Raji (cell line): ENCODE measurements around the gene PLCG1.

ENCODE experiments used
- POLR2A ChIP-seq: IDR thresholded peaks from 2 replicates; pipeline ENCODE4 v1.6.1; 2011; ENCODE audit warnings: low read depth, low read length, control low read depth; ENCODE audit not compliant: insufficient read depth

The PLCG1 gene

DNA sequence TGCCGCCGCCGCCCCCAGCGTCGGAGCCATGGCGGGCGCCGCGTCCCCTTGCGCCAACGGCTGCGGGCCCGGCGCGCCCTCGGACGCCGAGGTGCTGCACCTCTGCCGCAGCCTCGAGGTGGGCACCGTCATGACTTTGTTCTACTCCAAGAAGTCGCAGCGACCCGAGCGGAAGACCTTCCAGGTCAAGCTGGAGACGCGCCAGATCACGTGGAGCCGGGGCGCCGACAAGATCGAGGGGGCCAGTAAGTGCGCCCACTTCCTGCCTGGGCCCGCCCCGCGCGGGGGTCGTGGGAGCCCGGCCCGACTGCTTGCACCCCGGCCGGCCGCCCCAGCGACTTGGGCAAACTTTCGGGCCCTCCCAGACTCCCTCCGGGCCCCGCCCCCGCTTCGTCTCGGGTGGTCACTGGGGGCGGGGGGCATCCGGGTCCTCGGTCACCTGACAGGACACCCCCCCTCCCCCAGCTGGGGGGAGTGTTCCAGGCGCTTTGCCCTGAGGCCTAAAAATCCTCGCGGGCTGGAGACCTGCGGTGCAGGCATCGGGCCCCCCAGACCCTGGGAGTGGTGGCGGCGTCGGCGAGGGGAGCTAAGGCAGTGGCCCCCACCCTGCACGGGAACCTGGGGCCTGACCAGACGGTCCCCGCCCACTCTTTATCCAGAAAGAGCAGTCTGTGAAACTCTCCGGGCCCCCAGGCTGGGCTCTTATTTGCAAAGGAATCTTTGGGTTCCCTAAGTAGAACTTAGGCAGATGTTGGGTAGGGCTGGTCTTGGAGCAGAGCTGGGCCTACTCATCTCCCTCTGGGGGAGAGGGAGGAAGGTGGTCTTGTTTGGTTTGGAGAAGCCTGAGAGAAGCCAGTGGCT lies 501 bp downstream of the PLCG1 start:
- TF ChIP-seq POLR2A, result peak; percentile 37; the same call in 1 of the 2 replicates

DNA sequence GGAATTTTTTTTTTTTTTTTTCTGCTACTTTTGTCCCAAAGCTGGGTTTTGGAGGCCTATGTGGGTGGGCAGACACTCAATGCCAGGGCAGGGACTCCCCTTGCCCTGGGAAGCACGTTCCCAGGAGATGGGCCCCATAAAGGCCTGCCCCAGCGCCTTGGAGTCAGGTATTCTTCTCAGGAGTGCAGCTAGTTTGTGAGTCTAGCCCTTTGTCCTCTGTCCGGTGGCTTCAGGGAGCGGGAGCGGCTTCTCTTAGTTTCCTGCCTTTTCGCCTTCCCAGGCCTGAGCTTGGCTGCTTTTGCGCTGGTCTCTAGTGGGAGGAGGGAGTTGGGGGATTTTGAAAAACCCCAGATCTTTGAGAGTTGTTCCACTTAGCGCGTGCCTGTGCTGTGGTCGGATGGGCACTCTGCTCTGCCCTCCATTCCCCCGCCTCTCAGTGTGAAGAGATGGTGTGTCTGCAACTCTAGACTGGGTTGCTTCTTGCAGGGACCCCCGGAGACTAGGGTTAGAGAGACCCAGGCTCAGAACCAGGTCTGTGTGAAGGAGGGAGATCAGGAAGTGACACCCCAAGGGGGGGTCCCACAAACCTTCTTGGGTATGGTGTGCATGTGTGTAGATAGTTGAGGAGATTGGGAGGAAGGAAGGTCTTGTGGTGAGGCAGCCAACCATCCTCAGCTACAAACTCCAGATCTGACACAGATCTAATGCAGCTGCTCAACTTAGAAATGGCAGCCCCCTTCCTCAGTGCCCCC lies 1.3 kb downstream of the PLCG1 start:
- no peak for TF ChIP-seq POLR2A

DNA sequence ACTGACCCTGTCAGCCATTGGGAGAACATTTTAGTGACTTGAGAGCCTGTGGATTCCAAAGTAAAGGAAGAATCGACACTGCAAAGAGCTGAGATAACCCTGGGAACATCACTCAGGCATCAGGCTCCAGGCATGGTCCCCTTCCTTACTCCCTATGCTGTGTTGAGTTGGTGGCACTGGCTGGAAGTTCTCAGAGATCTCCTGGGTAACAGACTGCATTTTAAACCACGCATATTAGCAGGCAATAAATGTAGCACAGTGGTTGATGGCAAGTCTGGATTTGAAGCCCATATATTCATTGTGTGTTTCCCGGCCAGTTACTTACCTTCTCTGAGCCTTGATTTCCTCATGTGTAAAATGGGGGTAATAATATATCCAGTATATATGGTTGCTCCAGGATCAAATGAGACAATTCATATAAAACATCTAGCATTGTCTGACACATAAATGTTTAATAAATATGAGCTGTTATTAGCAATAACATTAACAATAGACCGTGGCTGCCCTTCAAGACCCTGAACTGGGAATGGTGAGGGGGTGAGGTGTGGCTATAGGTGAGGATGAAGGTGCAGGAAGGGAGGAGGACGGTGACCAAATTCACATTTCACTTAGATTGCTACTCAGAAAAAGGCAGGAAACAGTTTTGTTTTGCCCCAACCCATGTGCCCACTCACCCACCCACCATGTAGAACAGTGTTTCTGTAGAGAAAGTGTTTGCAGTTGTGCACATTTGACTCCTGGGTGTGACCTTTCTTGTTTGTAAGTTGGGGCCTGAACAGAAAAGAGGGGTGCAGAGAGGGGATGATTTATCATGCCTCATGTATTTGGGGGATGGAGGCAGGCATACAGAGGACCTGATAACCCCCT lies 2.1 kb downstream of the PLCG1 start:
- TF ChIP-seq POLR2A, result no peak

DNA sequence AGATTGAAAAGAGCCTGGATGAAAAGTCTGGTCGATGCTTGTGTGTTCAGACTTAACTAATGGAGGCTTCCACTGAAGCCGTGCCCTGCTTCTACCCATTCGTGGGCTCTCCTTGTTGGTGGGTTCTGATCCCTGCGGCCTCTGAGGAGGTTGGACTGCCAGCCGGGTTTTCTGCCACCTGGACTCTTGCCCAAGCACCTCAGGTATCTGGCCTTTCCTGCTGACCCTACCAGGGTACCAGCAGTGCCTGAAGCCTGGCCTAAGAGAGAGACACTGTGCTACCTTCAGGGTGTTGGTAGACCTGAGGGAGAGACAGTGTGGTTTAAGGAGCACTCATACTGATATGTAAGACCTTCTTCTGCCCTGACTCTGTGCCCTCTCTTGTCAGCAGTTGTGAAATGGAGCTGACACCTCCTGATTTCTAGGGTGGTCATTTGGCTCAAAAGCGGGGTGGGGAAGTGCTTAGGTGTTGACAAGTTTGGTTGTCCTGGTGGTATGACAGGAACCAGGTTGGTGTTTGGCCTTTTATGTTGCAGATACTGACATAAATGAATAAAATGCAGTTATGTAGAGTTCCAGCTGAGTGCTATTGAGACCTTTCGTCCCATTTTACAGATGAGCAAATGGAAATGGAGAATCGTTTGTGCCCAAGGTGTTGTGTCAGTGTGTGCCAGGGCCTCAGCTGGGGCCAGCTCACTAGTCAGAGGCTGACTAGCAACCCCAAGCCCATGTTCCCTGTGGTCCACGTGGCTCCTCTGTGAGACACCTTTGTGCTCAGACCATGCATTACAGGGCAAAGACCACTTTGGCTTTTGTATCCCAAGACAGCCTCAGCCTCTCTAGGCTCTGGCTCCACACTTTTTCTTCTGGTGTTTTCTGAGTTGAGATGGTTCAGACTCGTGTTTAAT lies 3.1 kb downstream of the PLCG1 start:
- no peak for TF ChIP-seq POLR2A

DNA sequence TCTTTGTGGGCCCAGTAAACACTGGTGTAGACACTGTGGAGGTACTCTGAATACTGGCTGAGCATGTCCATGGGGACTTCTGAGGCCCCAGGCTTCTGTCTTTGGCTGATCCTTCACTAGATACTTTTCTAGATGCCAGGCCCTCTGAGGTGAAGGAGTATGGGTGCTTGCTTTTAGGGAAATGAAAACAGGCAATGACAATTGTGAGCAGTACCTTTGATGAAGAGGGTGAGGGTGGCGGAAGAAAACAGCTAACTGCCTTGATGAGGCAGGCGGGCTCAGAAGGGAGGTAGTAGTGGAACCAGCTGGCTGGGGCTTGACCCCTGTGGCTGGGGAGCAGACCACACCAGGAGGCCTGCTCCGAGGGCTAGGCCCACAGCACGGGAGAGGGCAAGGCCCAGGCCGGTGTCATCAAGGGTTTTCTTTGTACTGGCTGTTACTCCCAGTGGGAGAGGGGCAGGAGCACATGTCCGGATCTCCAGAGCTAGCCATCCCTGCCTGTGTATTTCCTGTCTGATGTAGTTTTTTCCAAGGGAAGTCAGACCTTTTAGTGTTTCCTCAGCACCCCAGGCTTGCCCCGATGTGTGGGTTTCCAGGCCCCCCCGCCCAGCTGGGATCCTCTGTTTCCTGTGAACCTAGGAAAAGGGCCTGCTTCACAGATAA lies 3.9 kb downstream of the PLCG1 start:
- TF ChIP-seq POLR2A, result no peak

DNA sequence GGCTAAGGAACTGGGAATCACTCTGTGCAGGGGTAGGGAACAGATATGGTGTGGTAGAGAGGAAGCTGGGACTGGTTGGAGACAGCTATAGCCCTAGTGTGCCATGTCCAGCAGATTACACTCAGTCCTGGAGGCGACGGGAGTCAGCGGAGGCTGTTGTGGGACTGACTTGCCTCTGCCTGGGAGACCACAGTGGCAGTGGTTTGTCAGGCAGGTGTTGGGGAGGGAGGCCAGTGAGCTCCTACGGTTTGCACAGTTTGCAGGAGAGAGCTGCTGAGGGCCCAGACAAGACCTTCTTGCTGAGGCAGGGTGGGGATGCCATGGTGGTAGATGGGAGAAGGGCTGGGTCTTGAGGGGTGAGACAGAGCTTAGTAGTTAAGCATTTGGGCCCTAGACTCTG lies 4.9 kb downstream of the PLCG1 start:
- no peak for TF ChIP-seq POLR2A

DNA sequence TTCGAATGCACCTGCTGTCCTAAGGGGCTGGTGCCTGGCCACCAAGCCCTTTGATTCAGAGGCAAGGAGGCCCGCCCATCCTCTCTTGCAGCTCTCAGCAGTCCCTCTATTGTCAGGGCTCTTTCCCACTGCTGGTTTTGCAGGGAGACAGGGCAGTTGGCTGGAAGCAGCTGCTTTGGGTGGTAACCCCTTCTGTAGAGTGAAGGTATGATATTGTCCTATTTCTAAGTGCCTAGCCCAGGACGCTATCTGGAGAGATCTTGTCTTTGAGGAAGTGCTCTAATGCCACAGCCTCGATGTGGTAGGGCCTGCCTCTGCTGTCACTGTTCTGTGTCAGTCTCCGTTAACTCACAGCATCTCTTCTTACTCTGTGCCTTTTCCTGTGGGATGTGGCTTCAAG lies 5.6 kb downstream of the PLCG1 start:
- no peak for TF ChIP-seq POLR2A

DNA sequence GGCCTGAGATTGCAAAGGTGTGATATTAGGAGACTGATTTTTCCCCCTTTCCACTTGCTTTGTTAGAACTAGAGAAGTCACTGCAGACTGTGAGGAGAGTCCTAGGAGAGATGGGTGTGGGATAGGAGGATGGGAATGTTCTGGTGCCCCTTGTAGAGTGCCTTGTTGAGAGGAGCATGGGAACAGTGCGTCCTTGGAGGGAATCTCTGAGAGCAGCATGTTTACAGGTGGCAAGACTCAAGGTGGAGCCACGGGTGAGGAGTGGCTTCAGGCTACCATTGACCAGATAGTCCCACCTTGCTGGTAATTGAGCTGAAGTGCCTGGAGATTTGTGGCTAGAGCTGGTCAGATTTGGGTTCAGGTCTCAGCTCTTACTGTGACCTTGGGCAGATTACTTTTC lies 6.0 kb downstream of the PLCG1 start:
- TF ChIP-seq POLR2A, result no peak

DNA sequence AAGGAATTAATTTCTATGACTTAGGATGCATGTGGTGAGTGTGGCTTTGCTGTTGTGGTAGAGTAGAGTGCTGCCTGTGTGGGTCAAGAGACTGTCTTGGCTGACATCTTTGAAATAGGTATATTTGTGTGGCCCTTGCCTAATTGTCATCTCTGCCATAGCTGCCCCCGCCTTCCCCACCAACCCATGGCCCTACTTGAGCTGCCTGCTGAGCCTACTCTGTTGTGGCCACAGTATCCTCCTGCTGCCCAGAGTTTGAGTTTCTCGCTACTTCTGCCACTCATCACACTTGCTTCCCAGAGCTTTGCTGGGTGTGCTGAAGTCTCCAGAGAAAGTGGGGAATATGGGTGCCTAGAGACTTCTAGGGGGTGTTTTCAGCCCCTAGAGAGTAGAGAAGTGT lies 8.0 kb downstream of the PLCG1 start:
- TF ChIP-seq POLR2A, result no peak

DNA sequence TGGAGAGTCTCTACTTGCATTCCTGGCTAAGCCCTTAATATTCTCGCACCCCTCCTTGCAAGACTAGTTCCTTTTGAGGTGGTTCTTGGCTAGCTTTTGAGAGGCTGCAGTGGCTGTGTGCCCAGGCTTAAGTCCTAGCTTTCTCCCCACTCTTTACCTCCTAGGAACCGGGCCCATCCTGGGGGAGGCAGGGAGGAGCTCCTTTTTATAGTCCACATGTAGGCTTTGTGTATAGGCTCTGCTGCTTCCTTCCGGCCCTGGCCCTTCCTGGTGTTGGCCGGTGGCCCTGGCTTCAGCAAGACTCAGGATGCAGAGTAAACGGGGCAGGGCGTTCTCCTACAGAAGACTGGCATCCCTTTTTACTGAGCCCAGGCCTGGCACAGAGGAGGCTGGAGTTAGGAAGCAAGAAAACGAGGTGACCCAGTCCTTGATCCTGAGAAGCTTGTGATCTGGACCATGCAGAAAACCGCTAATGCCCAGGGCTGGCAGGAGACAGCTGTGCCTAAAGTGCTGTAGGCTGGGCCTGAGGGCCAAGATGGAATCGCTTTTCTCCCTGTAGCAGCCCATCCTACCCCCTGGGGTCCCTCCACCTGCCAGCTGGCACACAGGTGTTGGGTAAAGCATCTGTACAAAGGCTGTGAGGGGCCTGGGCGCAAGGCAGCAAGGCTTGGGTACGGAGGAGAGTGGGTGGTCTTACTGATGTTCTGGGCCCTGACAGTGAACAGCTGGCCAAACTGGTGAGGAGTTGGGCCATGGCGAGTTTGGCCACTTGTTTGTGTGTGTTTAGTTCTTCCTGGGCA lies 8.7 kb downstream of the PLCG1 start:
- TF ChIP-seq POLR2A, result no peak

DNA sequence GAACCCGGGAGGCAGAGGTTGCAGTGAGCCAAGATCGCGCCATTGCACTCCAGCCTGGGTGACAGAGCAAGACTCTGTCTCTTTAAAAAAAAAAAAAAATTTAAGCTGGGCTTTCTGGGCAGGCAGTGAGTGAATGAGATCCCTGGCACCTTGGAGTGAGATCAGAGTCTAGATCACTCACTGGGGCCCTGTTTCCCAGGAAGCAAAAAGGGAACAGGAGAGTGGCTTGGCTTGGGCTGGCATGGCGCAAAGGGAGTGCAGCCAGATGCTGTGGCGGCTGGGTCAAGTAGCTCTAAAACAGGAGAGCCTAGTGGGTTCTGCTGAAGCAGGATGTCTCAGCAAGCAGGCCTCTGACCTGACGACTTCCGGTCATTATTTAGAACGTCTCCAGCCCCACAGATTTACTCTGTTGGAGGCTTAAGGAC lies 10.4 kb downstream of the PLCG1 start:
- no peak for TF ChIP-seq POLR2A

DNA sequence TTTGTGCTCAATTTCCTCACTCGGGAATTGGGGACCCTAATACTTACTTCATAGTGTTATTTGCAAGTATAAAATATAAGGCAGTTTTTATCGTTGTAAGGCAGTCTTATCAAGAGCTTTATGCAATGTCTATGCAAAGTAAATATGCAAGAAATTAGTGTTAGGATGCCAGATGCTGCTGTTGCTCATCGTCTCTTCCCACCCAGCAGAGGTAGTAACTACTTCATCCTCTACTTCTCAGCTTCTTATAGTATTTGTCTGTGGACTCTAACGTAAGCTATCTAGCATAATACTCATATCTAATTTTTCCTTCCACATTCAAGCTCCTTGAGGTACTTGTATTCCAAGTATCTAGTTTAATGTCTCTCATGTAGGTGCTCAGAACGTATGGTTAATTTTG lies 11.6 kb downstream of the PLCG1 start:
- no peak for TF ChIP-seq POLR2A

DNA sequence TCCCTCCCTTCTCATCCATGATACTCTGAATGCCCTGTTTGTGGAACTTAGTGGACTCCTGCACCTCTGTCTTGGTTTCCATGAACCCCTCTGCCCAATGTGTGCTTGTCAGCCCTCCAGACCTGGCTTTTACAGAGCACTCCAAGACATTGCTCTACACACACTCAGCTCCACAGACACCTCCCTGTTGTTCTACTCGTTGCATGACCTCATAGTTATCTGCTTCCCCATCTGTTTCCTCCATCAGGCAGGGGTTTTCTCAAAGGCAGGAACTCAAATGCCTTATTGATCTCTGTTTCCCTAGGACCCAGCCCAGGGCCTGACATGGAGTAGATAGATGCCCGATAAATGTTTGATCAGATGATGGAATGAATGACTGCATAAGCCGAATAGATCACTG lies 13.3 kb downstream of the PLCG1 start:
- TF ChIP-seq POLR2A, result no peak
